ENCODE data around the gene GCNT4. TPM values are rescaled to one million over a fixed set of nuclear protein-coding genes. Genes with fewer than 3 reads are reported as not detected.

GCNT4 gene
- total RNA-seq, 2 donors from 2014 or later: 1.3 to 1.4 TPM

DNA sequence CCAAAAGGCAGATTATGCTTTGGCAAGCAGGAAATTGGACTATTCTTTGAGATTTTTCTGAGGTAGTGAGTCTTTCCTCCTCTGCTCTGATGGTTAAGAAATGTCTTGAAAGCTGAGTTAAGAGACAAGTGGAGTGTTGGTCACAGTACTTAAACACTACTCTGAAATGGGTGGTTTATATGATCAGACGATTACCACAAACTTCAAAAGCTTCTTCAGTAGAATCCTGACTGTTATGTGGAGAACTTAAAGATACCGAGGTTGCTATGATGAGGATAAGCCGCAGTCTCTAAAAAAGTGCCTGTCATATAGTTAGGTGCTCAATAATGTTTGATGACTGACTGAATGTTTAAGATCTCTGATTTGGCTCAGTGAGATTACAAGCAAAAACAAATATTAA lies 24.3 kb downstream of the GCNT4 start:
- DNase-seq (ENCODE audit: low spot score): no peak
- H3K36me3 ChIP-seq: no peaks in the 10 kb centered on the region
- no peaks in the 10 kb centered on the region for H3K9me3 ChIP-seq
- no peaks in the 10 kb centered on the region for H3K4me1 ChIP-seq (replicated peaks)
- no peak overlapping the region for H3K4me3 ChIP-seq
- H3K27ac ChIP-seq: no peak overlapping the region
- intact Hi-C loops (cut with DNase I): no loop called here
- TF ChIP-seq POLR2AphosphoS5 (IDR thresholded peaks at IDR 0.05): no peak
- no peak for TF ChIP-seq POLR2A (IDR thresholded peaks at IDR 0.05)
- TF ChIP-seq CTCF (IDR thresholded peaks at IDR 0.05): no peak
- 84% methylated on average over 3 of the region's 3 CpGs for WGBS
- H3K27me3 ChIP-seq (replicated peaks; ENCODE audit: insufficient read depth): no peaks in the 10 kb centered on the region

GRCh38 chr5:75023368-75024159 lies 28.8 kb downstream of the GCNT4 start:
- WGBS: 70% methylated on average over 9 of the region's 9 CpGs
- no peaks in the 10 kb centered on the region for H3K4me1 ChIP-seq (replicated peaks)
- intact Hi-C loops (cut with DNase I): no loop called here
- H3K36me3 ChIP-seq: no peaks in the 10 kb centered on the region
- H3K4me3 ChIP-seq: no peak overlapping the region
- H3K9me3 ChIP-seq: no peaks in the 10 kb centered on the region
- TF ChIP-seq CTCF (IDR thresholded peaks at IDR 0.05) (no peak), POLR2A (IDR thresholded peaks at IDR 0.05) (no peak), POLR2AphosphoS5 (IDR thresholded peaks at IDR 0.05) (no peak)
- H3K27me3 ChIP-seq (replicated peaks; ENCODE audit: insufficient read depth): no peaks in the 10 kb centered on the region
- no peak overlapping the region for H3K27ac ChIP-seq
- no peak for DNase-seq (ENCODE audit: low spot score)

- no peaks in the 10 kb centered on the region for H3K9me3 ChIP-seq
- H3K27me3 ChIP-seq (replicated peaks; ENCODE audit: insufficient read depth): no peaks in the 10 kb centered on the region
- no peak for DNase-seq (ENCODE audit: low spot score)
- intact Hi-C loops (cut with DNase I): no loop called here
- H3K27ac ChIP-seq: no peak overlapping the region
- H3K4me3 ChIP-seq: no peak overlapping the region
- no peak for TF ChIP-seq POLR2A (IDR thresholded peaks at IDR 0.05)
- no peak for TF ChIP-seq POLR2AphosphoS5 (IDR thresholded peaks at IDR 0.05)
- TF ChIP-seq CTCF (IDR thresholded peaks at IDR 0.05): no peak
- H3K4me1 ChIP-seq (replicated peaks): no peaks in the 10 kb centered on the region
- 73% methylated on average over 4 of the region's 4 CpGs for WGBS
- H3K36me3 ChIP-seq: no peaks in the 10 kb centered on the region
These were observed 30.6 kb downstream of the GCNT4 start for GRCh38 chr5:75021800-75022199.

GRCh38 chr5:75021219-75021618 lies 31.1 kb downstream of the GCNT4 start:
- Histone ChIP-seq H3K9me3 (no peaks in the 10 kb centered on the region), H3K36me3 (no peaks in the 10 kb centered on the region), H3K27me3 (replicated peaks; ENCODE audit: insufficient read depth) (no peaks in the 10 kb centered on the region), H3K27ac (no peak overlapping the region), H3K4me1 (replicated peaks) (no peaks in the 10 kb centered on the region), H3K4me3 (no peak overlapping the region)
- intact Hi-C loops (cut with DNase I): no loop called here
- WGBS: 65% methylated on average over 3 of the region's 3 CpGs
- no peak for TF ChIP-seq POLR2AphosphoS5 (IDR thresholded peaks at IDR 0.05)
- TF ChIP-seq CTCF (IDR thresholded peaks at IDR 0.05): no peak
- no peak for TF ChIP-seq POLR2A (IDR thresholded peaks at IDR 0.05)
- DNase-seq (ENCODE audit: low spot score): no peak

GRCh38 chr5:75020016-75020656 lies 32.2 kb downstream of the GCNT4 start:
- Histone ChIP-seq H3K9me3 (no peaks in the 10 kb centered on the region), H3K4me1 (replicated peaks) (no peaks in the 10 kb centered on the region), H3K27ac (no peak overlapping the region), H3K27me3 (replicated peaks; ENCODE audit: insufficient read depth) (no peaks in the 10 kb centered on the region), H3K4me3 (no peak overlapping the region), H3K36me3 (no peaks in the 10 kb centered on the region)
- no peak for DNase-seq (ENCODE audit: low spot score)
- intact Hi-C loops (cut with DNase I): no loop called here
- 79% methylated on average over 10 of the region's 10 CpGs for WGBS
- TF ChIP-seq CTCF (IDR thresholded peaks at IDR 0.05) (no peak), POLR2A (IDR thresholded peaks at IDR 0.05) (no peak), POLR2AphosphoS5 (IDR thresholded peaks at IDR 0.05) (no peak)

Data from prostate gland (tissue), 2 donors.